Caco-2 (cell line): Measurements from ENCODE around the gene DMP1. TPM values are rescaled to one million over a fixed set of nuclear protein-coding genes. Genes with fewer than 3 reads are reported as not detected.

Source experiments
- Bru-seq: library from RNA; stranded (reverse); fragments of 400-500 nt; gene quantifications from one replicate; lab custom pipeline; 2021; lab: Mats Ljungman, UMichigan
- BruChase-seq, 2 experiments: library from RNA; stranded (reverse); fragments of 400-500 nt; gene quantifications; one replicate each; lab custom pipeline; 2021; lab: Mats Ljungman, UMichigan
- BruUV-seq: library from RNA; stranded (reverse); fragments of 400-500 nt; replicated peaks from 2 replicates; lab custom pipeline; 2021; lab: Mats Ljungman, UMichigan
- CTCF ChIA-PET: fragments of 300-600 bp; sonication (Branson Sonifier 250); formaldehyde crosslinking; loops from one replicate; lab custom pipeline; 2022; ENCODE audit warnings: antibody characterized with exemption; lab: Charles Lee
- POLR2A ChIA-PET: fragments of 300-600 bp; sonication (Branson Sonifier 250); formaldehyde crosslinking; loops from one replicate; lab custom pipeline; 2022; ENCODE audit warnings: antibody characterized with exemption; lab: Charles Lee
- DNase-seq, 2 experiments: peaks; one replicate each; pipeline versions ENCODE4 v3.0.0 to v3.0.0-alpha.2; 2020 to 2022
- H3K27me3 ChIP-seq: replicated peaks from 2 replicates; pipeline ENCODE4 v1.6.0; 2011; ENCODE audit warnings: low read length; ENCODE audit not compliant: control insufficient read depth, insufficient read depth
- H3K36me3 ChIP-seq: 2 replicates; pipeline ENCODE4 v1.5.1; 2011; ENCODE audit warnings: low read length; ENCODE audit not compliant: control insufficient read depth, insufficient read depth
- H3K4me1 ChIP-seq: fragments of 250-450 bp; sonication (Bioruptor Pico); 2 replicates; pipeline ENCODE4 v1.5.1; 2020; ENCODE audit warnings: mild to moderate bottlenecking
- H3K4me3 ChIP-seq: 2 replicates; pipeline ENCODE4 v1.5.1; 2011; ENCODE audit warnings: low read depth, mild to moderate bottlenecking, control low read depth, low read length
- H3K9me3 ChIP-seq: fragments of 250-450 bp; sonication (Bioruptor Pico); 2 replicates; pipeline ENCODE4 v1.5.1; 2020; ENCODE audit warnings: mild to moderate bottlenecking, moderate library complexity
- H3K27ac Mint-ChIP-seq: one replicate; pipeline ENCODE4 v1.8.0; 2022; ENCODE audit warnings: mixed read lengths; ENCODE audit not compliant: unreplicated experiment
- H3K27me3 Mint-ChIP-seq: one replicate; pipeline ENCODE4 v1.8.0; 2022; ENCODE audit warnings: mixed read lengths; ENCODE audit not compliant: insufficient read depth, unreplicated experiment
- H3K36me3 Mint-ChIP-seq: one replicate; pipeline ENCODE4 v1.8.0; 2022; ENCODE audit warnings: mild to moderate bottlenecking, mixed read lengths; ENCODE audit not compliant: insufficient read depth, unreplicated experiment
- H3K4me1 Mint-ChIP-seq: one replicate; pipeline ENCODE4 v1.8.0; 2022; ENCODE audit warnings: low read depth, mixed read lengths; ENCODE audit not compliant: unreplicated experiment
- H3K4me3 Mint-ChIP-seq: one replicate; pipeline ENCODE4 v1.8.0; 2022; ENCODE audit warnings: mild to moderate bottlenecking, moderate library complexity, mixed read lengths; ENCODE audit not compliant: unreplicated experiment
- H3K9me3 Mint-ChIP-seq: one replicate; pipeline ENCODE4 v1.8.0; 2022; ENCODE audit warnings: mixed read lengths; ENCODE audit not compliant: unreplicated experiment
- intact Hi-C: fragments of 100-400 bp; cut with micrococcal nuclease; formaldehyde crosslinking; loops from one replicate; pipeline ENCODE4 v1.10.0; 2022; ENCODE audit not compliant: unreplicated experiment
- long read RNA-seq: library from polyadenylated mRNA; stranded (forward); transcript quantifications from one replicate; pipeline ENCODE4 v2.0.0, GENCODE V29; 2022
- total RNA-seq: library from RNA; stranded (reverse); gene quantifications from 2 replicates; pipeline ENCODE4 v1.2.3, GENCODE V29; 2022
- TF ChIP-seq, protein P1 (sequence below), 2 experiments: fragments of 200-600 bp in 1 of 2; IDR thresholded peaks; 1 replicate in 1 of 2; 2 replicates in 1 of 2; pipeline versions ENCODE4 v1.5.1 to v1.8.0; 2011 to 2022; ENCODE audit warnings: antibody characterized with exemption in 1 of 2, control low read depth in 1 of 2, inconsistent platforms in 1 of 2, low read depth in 1 of 2, low read length in 1 of 2, mild to moderate bottlenecking in 1 of 2, moderate library complexity in 1 of 2; ENCODE audit not compliant: insufficient read depth in 1 of 2, severe bottlenecking in 1 of 2, unreplicated experiment in 1 of 2

DMP1 gene, protein sequence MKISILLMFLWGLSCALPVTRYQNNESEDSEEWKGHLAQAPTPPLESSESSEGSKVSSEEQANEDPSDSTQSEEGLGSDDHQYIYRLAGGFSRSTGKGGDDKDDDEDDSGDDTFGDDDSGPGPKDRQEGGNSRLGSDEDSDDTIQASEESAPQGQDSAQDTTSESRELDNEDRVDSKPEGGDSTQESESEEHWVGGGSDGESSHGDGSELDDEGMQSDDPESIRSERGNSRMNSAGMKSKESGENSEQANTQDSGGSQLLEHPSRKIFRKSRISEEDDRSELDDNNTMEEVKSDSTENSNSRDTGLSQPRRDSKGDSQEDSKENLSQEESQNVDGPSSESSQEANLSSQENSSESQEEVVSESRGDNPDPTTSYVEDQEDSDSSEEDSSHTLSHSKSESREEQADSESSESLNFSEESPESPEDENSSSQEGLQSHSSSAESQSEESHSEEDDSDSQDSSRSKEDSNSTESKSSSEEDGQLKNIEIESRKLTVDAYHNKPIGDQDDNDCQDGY
- not detected in 2 replicates for total RNA-seq
- not detected for Bru-seq, nascent RNA
- not detected for BruChase-seq, experiment 1, labeled RNA remaining after a 2-hour chase
- BruChase-seq, experiment 2, labeled RNA remaining after a 6-hour chase, result percentile 6 among the genes with signal in this experiment
- long read RNA-seq, result 0 reads

DNA sequence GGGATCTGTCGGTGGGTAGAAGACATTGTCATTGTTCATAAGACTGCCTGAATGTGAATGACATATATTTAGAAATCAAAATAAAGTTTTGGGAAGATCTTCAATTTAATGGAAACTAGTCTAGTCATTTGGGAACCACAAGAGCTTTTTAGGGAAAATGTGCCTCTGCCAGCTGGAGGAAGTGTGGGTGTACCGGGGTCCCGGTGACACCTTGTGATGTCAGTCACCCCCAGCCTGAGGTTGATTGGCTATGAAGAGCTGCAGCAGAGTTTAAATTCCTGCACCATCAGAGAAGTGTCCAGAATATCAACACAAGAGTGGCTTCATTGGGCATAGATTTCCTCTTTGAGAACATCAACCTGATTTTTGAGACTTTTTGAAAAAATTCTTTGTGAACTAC is at the start of gene DMP1:
DMP1 (plus strand) TSS at position 301 of the 400 bp plus-strand sequence. CDS start 6,213 bp downstream, outside the sequence.
- intact Hi-C loops, result loop anchor here (10.0 kb wide), 1 partner anchor 105 kb away; no protein-coding TSS in a partner anchor
- Mint-ChIP-seq H3K4me1 (peaks cover 6% of the 10 kb centered on the region), H3K4me3 (no peak within 1 kb of the TSS), H3K27me3 (peaks cover 5% of the 10 kb centered on the region), H3K27ac (no peak within 1 kb of the TSS), H3K36me3 (no peaks in the 10 kb centered on the region), H3K9me3 (no peaks in the 10 kb centered on the region)
- Histone ChIP-seq H3K4me1 (no peaks in the 10 kb centered on the region), H3K36me3 (no peaks in the 10 kb centered on the region), H3K4me3 (no peak within 1 kb of the TSS), H3K27me3 (no peaks in the 10 kb centered on the region), H3K9me3 (no peaks in the 10 kb centered on the region)
- ChIA-PET POLR2A (no interaction called here), CTCF (no interaction called here)
- TF ChIP-seq, protein P1, sequence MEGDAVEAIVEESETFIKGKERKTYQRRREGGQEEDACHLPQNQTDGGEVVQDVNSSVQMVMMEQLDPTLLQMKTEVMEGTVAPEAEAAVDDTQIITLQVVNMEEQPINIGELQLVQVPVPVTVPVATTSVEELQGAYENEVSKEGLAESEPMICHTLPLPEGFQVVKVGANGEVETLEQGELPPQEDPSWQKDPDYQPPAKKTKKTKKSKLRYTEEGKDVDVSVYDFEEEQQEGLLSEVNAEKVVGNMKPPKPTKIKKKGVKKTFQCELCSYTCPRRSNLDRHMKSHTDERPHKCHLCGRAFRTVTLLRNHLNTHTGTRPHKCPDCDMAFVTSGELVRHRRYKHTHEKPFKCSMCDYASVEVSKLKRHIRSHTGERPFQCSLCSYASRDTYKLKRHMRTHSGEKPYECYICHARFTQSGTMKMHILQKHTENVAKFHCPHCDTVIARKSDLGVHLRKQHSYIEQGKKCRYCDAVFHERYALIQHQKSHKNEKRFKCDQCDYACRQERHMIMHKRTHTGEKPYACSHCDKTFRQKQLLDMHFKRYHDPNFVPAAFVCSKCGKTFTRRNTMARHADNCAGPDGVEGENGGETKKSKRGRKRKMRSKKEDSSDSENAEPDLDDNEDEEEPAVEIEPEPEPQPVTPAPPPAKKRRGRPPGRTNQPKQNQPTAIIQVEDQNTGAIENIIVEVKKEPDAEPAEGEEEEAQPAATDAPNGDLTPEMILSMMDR (IDR thresholded peaks at IDR 0.05; ENCODE audit: insufficient read depth in 1 of 2, low read depth in 1 of 2, low read length in 1 of 2, severe bottlenecking in 1 of 2, unreplicated experiment in 1 of 2), result no peak
- no peak for DNase-seq
- BruUV-seq, result no TSS peak

DNA sequence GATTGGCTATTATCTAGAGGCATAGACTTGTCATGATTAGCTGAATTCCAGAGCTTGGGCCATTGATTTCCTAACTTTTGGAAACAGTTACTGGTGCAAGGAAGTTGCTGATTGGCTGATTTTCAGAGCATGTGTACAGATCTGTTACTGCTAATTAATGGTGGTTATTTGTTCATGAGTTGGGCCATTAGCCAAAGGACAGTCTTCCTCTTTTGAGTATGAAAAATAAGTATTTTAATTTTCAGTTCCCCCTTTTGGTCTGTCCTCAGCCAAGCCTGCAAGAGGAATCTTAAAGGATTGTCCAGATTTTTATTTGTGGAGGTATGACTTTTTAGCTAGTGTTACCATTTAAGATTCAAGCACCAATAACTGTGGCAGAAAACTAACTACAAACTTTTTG is 48.7 kb upstream of the DMP1 start:
- Histone ChIP-seq H3K9me3 (no peaks in the 10 kb centered on the region), H3K4me1 (no peaks in the 10 kb centered on the region), H3K36me3 (no peaks in the 10 kb centered on the region), H3K4me3 (no peak overlapping the region), H3K27me3 (no peaks in the 10 kb centered on the region)
- Mint-ChIP-seq H3K9me3 (no peaks in the 10 kb centered on the region), H3K4me3 (no peak overlapping the region), H3K4me1 (no peaks in the 10 kb centered on the region), H3K27me3 (peaks cover 11% of the 10 kb centered on the region), H3K27ac (no peak overlapping the region), H3K36me3 (no peaks in the 10 kb centered on the region)
- intact Hi-C loops, result no loop called here
- no peak for DNase-seq
- ChIA-PET CTCF (no interaction called here), POLR2A (no interaction called here)
- no TSS peak for BruUV-seq
- TF ChIP-seq, protein P1 (IDR thresholded peaks at IDR 0.05; ENCODE audit: insufficient read depth in 1 of 2, low read depth in 1 of 2, low read length in 1 of 2, severe bottlenecking in 1 of 2, unreplicated experiment in 1 of 2), result no peak

DNA sequence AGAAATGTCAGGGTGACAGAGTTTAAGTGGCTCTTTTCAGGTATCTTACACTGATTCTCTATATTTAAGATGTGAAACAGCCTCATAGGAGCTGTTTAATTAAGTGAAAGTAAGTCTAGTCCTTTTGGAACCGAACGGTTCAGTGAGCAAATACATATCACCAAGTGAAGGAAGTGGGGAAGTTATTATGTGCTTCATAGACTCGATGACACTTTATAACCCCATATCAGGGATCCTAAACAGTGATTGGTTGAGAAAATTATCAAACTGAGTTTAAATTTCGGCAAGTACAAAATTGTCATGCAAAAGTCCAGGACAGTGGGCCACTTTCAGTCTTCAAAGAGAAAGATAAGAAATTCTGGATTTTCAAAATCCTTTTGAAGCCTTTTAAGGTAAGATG is 41.9 kb upstream of the DMP1 start, which contains the start of gene DSPP:
DSPP (plus strand) TSS at position 301 of the 400 bp plus-strand sequence. CDS start 2,380 bp downstream, outside the sequence.
- no peaks in the 10 kb centered on the region for H3K36me3 Mint-ChIP-seq

More for the DNA sequence above, 41.9 kb upstream of the DMP1 start, which contains the start of gene DSPP:
- H3K36me3 ChIP-seq, result no peaks in the 10 kb centered on the region
- intact Hi-C loops, result no loop called here
- POLR2A ChIA-PET, result no interaction called here
- Mint-ChIP-seq H3K9me3 (no peaks in the 10 kb centered on the region), H3K27ac (no peak within 1 kb of the TSS), H3K4me3 (no peak within 1 kb of the TSS), H3K4me1 (no peaks in the 10 kb centered on the region), H3K27me3 (no peaks in the 10 kb centered on the region)
- CTCF ChIA-PET, result no interaction called here
- TF ChIP-seq, protein P1 (IDR thresholded peaks at IDR 0.05; ENCODE audit: insufficient read depth in 1 of 2, low read depth in 1 of 2, low read length in 1 of 2, severe bottlenecking in 1 of 2, unreplicated experiment in 1 of 2), result no peak
- H3K4me1 ChIP-seq, result no peaks in the 10 kb centered on the region
- no peaks in the 10 kb centered on the region for H3K27me3 ChIP-seq
- BruUV-seq, result no TSS peak
- H3K4me3 ChIP-seq, result no peak within 1 kb of the TSS
- H3K9me3 ChIP-seq, result no peaks in the 10 kb centered on the region
- DNase-seq, result no peak
